Activated CD4-positive, CD25-positive, alpha-beta regulatory T cell treated with anti-CD3 and anti-CD28 coated beads, Interleukin-2, amount 50 U/mL, for 24 hours (primary cell): ENCODE measurements around the gene ASAP3.
A peak's percentile ranks its signal among the peaks of the same experiment; 100 is the strongest.

Experiments
- ATAC-seq, 2 donors: fragments of 150-1000 bp; cut with Tn5 transposase; one replicate each; pipeline ENCODE4 v1.10.0; 2021; ENCODE audit warnings: mild to moderate bottlenecking in 1 of 2, moderate library complexity in 1 of 2

The ASAP3 gene

DNA sequence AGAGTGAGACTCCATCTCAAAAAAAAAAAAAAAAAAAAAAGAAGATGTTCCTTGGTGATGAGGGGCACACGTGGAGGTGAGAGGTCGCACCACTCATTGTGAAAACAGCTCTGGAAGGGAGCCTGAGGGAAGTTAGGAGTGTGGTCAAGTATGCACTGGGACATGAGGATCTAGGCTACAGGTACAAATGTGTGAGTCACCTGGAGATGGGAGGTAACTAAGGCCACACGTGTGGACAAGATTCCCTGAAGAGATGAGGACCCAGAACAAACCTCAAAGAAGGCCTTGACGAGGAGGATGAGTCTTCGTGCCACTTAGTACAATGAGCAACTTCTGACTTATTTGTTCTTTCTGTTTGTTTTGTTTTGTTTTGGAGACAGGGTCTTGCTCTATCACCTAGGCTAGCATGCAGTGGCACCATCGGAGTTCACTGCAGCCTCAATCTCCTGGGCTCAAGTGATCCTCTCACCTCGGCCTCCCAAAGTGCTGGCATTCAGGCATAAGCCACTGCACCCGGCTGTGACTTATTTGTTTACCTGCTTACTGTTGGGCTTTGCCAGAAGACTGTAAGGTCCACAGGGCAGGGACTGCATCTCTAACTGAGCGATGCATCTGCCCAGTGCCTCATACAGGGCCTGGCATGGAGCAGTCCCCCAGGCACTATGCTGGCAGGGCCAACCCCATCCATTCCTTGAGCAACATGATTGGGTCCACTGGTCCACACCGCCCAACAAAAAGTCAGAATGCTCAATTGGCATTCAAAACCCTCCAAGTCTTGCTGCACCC lies 6.4 kb downstream of the ASAP3 start:
- ATAC-seq: no peak

DNA sequence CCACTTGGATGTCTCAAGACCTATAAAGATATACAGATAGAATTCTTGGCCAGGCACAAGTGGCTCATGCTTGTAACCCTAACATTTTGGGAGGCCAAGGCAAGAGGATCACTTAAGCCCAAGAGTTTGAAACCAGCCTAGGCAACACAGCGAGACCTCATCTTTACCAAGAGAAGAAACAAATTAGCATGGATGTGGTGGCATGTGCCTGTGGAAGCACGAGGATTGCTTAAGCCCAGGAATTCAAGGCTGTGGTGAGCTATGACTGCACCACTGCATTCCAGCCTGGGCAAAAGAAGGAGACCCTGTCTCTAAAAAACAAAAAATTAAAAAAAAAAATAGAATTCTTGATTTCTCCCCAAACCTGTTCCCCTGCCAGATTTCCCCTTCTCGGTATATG lies 8.3 kb downstream of the ASAP3 start:
- ATAC-seq: no peak

DNA sequence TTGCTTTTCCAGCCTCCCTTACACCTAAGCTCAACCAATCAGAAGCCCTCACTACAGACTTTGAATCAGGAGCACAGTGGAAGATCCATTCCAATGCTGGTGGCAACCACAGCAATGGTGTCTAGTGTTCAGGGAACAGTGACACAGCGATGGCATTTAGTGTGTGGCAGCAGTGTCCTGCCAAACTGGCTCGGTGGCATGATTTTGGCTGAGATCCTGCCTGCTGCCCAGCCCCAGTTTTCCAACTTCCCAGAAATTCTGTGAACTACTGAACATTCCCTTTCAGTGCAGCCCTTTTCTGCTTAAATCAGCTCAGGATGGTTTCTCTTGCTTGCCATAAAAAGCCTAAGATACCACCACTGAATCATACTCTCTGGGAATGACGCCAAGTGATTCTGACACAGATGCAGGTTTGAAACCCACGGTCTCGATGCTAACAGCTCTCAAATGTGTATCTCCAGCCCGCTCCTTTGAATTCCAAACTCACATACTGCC lies 8.8 kb downstream of the ASAP3 start:
- ATAC-seq: no peak

DNA sequence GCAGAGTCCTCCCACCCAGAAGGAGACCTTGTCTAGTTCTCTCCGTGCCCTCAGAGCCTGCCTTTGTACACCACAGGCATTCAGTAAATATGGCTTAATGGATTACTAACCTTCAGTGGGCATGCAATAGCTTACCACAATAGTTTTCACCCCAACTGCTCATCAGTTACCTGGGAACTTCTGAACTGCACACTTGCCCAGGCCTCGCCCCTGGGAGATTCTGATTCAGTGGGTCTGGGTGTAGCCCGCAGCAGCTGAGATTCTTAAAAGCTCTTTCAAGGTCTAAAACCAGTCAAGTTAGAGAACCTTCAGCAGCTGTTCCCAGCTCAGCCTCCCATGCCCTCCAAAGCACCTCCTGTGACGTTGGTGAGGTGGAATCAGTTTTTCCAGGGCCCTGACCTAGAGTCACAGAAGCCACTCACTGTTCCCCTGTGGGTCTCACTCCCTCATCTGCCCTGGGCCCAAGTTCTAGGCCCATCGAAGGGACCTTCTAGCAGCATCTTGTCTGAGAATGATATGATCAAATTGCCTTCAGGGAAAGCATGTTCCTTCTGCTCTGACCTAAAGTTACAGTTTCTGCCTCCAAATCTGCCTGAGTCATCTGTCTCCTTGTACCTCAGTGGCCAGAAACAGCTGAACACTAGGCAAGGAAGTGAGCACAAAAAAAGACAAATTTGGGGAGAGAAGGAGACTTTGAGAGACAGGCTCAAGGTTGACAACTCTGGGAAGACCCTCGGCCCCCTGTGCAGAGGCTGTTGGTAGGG lies 10.8 kb downstream of the ASAP3 start:
- no peak for ATAC-seq

DNA sequence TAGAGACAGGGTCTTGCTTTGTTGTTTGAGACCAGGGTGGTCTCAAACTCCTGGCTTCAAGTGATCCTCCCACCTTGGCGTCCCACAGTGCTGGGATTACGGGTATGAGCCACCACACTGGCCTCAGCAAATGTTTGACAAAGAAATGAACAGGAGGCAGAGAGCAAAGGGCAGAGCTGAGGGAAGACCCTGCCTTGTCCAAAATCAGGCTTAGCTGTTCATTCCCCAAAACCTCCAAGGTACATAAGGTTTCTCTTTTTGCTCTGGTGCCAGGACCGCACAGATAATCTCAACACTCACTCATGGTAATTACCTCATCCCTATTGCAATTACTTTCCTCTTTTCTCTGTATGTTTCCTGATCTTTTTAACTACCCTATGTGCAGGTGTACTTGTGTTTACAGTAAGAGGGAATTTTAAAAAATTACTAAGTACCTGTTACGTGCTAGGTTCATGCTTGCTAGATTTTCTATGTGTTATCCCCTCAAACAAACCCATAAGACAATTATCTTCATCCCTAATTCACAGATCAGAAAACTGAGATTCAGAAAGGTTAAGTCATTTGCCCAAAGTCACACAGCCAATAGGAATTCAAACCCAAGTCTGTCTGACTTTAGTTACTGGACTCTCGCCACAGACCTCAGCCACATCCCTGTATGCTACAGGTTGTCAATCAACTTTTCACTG lies 11.5 kb downstream of the ASAP3 start:
- no peak for ATAC-seq

DNA sequence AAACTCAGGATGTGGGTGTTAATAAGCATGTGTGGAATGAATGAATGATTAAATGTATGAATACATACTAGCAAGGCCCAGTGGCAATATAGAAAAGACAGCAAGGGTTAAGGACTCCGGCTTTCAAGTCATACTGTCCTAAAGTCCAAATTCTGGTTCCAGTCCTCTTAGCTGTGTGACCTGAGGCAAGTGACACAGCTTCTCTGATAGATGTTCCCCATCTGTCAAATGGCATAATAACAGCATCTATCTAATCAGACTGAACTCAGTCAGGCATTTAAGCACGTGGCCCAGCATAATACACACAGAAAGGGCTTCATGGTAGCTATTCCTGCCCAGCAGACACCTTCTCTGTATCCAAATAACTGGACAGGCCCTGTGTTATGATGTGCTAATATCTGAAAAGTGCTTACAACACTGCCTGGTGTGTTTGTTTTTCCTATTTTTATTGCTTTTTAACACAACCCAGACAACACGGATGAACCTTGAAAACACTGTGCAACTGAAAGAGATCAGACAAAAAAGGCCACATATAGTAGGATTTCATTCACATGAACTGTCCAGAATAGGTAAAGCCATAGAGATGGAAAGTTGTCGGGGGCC lies 12.4 kb downstream of the ASAP3 start:
- ATAC-seq: no peak

DNA sequence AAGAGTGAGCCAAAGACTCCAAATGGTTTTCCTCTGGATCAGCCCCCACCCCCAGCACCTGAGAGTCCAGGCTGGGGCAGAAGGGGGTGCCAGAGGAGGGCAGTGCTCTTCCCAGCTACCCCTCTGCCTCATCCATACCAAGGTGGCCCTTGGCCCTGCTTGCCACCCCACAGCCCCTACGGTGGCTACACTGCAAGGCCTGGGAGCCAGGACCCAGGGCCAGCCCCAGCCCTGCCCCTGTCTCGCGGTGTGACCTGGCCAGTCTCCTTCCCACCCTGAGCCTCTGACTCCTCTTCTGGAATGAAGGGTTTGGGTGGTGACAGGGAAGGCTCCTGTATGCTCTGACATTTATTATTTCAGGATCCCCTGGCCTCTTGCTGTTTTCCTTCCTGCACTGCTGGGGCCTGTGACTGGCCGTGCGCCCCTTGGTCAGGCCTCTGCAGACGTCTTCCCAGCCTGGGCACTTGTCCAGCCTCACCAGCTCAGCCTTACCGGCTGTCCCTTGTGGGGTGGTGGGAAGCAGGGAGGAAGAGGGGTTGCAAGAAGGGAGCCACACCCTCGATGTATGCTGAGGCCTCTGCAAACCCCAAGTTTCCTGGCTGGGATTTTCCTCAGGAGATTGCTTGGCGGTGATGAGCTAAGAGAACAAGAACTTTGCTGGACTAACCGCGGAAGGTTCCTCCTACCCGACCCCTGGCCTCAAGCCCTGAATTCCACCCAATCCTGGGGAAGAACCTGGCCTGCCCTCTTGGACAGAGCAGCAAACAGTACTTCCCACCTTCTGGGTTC lies 13.5 kb downstream of the ASAP3 start:
- no peak for ATAC-seq

DNA sequence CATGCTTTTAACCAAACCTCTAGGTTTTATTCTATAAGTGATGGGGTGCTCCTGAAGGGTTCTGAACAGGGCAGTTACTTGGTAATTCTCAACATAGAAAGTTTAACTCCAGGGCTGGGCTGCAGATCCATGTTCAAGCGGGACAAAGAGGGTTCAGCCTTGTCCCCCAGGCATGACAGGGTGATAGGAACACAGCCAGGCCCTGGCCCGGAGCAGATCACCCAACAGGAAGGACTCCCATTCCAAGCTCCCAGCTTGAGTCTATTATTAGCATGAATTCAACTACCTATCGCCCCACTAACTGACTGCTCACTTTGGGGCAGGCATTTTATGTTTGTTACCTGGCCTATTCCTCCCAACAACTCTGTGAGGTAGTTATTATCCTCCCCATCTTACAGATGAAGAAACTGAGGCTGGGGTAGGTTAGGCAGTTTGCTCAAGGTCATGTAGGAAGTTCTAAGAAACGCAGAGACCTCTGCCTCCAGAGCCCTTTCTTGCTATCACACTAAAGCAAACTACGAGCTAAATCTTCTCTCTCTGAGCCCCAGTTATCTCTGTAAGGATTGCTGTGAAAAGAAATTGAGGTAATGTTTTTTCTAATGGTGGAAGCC lies 14.5 kb downstream of the ASAP3 start:
- ATAC-seq: no peak

DNA sequence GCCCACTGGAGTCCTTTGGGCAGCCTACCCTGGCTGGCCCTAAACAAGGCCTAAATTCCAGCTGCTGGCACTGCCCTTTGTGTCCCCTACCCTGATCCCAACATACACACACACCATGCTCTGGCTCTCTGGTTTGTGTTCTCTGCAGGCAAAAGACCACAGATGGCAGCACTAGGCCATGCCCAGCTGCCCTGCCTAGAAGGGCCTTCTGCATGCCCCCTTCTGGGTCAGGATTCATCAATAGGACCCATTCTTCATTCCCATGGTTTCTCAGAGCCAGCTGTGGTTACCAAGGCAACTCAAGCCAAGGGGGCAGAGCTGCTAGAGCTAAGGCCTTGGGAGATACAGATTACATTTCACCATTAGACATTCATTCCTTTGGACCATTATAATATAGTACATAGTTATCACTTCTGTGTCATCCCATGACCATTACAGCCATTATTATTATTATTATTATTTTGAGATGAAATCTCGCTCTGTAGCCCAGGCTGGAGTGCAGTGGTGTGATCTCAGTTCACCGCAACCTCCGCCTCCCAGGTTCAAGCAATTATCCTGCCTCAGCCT lies 17.5 kb downstream of the ASAP3 start:
- no peak for ATAC-seq

DNA sequence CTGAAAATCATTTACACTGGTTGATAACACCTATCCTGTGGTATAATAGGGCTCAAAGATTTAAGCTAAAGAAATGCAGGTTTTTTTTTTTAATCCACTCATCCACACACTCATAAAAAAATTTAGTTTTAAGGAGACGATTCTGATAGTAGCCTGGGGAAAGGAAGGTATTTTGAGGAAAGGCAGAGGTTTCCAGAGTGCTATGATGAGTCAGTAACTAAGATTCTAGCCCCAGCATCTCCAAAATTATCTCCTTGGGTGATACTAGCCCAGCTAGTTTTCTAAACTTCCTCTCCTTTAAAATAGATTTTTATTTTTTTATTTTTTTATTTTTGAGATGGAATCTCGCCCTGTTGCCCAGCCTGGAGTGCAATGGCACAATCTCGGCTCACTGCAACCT lies 20.7 kb downstream of the ASAP3 start:
- ATAC-seq: no peak

DNA sequence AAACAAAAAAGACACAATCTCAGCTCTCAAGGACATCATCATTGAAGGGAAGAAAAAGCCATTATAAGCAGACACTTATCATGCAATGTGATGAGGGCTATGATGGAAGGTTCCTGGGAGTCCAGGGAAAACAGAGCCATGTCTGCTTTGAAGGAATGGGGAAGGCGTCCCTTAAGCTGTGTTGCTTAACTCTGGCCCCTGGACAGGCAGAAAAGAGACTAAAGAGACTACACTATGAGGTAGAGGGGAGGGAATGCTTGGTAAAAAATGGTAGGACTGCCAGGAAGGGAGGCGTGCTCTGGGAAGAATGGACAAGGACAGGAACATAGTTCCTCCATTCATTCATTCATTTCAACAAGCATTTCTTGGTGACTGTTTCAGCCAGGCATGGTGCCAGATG lies 21.2 kb downstream of the ASAP3 start:
- ATAC-seq: no peak

DNA sequence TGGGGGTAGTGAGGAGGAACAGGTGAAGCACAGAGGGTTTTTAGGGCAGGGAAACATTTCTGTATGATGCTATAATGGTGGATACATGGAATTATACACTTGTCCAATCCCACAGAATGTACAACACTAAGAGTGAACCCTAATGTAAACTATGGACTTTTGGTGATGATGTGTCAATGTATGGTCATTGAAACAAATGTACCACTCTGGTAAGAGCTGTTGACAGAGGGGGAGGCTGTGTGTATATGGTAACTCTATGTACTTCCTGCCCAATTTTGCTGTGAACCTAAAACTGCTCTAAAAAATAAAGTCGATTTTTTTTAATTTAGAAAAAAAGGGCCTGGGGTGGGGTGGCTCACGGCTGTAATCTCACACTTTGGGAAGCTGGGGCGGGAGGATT lies 22.9 kb downstream of the ASAP3 start:
- no peak for ATAC-seq

DNA sequence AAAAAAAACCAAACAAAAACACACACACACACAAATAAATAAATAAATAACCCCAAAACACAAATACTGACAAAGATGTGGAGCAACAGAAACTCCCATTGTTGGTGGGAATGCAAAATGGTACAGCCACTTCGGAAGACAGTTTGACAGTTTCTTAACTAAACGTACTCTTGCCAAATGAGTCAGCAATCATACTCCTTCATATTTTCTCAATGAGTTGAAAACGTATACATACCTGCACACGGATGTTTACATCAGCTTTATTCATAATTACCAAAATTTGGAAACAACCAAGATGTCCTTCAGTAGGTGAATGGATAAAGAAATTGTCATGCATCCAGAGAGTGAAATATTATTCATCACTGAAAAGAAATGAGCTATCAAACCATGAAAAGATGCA lies 23.5 kb downstream of the ASAP3 start:
- ATAC-seq: no peak

DNA sequence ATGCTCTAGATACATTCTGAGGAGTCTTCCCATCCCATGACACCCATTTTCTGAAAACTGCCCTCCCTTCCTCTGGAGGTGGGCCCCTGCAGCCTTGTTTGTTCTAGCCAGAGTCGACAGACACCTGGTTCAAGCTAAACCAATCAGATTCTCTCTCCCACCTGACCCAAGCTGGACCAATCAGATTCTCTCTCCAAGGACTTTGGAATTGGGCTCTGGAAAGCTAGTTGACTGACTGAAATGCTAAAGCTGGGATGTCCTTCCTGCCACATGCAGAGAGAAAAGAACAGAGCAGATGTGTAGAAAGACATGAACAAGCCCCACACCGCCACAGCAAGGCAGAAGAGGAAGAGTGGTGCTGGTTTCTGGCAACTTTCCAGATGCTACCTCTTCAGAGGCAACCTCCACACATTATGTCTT lies 24.6 kb downstream of the ASAP3 start:
- no peak for ATAC-seq

DNA sequence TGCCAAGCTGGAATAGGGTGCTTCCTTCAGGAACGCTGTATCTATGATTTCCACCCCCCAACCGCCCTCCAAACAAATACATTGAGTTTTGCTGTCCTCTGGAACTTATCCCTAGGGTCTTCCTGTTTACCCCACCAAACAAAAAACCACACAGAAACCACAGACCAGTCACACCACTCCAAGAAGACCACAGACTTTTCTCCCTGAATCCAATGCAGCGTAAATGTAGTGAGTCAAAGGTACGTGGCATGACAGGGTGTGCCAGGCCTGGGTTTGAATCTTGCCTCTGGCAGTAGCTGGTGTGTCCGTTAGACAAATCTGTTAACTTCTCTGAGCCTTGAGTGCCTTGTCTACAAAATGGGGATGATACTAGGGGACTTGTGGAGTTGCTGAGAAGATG lies 27.8 kb downstream of the ASAP3 start:
- no peak for ATAC-seq

DNA sequence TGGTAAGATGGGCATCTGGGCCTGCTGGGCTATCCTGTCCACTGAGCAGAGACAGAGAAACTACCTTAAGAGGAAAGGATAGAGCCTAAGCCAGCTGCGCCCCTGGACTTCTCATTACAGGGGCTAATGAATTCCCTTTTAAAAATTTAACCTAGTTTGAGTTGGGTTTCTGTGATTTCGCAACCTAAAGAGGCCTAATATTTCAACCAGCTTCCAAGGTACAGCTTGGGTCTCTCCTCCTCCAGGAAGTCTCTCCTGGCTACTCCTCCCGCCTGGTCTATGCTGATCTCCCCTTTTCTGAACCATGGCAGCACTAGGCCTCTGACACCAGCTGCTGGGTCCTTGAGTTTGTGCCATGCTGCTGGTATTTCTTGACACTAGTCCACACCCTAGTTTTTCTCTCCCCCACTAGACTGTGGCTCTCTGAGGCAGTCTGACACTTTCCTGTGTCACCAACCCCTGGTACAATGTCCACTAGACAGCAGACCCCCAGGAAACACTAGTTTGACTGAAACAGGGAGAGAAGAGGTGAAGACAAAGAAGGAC lies 30.5 kb downstream of the ASAP3 start:
- no peak for ATAC-seq

DNA sequence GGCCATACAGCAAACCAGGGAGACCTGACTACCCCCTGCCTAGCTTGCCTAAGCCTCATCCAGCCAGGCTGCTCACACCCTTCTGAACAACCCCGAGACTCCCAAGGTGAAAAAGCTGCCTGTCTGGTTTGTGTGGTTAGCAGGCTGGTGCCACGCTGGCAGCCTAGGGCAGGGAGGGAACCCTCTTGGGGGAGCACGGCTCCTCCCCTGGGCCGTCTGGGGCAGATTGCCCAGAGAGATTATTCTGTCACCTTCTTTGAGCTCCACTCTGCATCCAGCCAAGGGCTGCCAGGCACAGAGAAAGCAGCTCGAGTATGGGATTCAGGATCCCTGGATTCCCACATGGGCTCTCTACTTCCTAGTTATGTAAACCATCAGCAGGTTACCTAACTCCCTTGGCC lies 32.0 kb downstream of the ASAP3 start:
- ATAC-seq: peak in 1 of 2 donors; percentile 27

DNA sequence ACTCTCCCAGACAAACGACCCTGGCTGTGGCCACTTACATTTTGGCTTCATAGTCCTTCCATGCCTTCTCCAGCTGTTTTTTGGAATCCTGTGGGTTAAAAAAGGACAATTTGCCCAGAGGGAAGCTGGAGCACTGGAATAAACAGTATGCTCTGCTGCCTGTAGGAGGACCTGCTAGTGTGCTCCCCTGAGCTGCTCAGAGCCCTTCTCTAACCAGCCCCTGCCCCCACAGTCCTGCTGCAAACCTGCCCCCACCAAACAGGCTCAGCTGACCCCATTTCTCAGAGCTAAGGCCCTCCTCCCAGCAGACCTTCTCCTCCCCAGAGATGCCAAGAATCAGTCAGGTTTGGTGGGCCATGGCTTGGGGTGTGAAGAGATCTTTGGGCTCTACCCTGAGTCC lies 32.5 kb downstream of the ASAP3 start:
- no peak for ATAC-seq

DNA sequence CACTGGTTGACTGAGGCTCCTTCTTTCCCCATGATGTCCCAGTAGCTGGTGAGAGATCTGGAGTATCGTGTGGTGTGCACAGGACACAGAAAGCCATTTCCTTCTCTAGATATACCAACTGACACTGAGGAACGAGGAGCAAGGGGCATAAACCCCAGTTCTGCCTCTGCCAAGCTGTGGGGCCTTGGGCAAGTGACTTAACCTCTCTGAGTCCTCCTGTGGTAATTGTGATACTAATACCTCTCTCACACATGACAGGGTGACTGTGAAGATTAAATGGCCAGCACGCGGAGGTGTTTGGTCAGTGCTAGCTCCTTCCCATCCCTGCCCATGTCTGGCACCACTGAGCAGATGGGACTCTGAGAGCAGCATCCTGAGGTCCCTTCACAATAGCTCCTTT lies 33.1 kb downstream of the ASAP3 start:
- ATAC-seq: no peak

DNA sequence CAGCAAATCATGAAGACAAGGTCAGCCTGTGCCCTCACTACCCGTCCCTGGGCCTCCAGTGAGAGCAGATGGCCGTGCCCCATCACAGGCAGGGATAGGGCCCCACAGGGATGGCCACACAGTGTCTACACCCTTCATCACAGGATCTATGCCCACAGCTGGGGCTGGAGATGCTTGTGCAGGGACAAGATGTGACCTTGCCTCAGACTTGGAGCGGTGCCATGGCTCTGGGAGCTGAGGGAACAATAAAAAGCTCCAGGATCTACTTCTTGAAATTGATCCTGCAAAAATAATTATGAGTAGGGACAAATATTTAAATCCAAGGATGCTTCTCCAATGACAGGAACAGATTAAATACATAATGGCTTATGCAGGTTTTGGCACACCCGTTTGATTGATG lies 34.0 kb downstream of the ASAP3 start:
- no peak for ATAC-seq

DNA sequence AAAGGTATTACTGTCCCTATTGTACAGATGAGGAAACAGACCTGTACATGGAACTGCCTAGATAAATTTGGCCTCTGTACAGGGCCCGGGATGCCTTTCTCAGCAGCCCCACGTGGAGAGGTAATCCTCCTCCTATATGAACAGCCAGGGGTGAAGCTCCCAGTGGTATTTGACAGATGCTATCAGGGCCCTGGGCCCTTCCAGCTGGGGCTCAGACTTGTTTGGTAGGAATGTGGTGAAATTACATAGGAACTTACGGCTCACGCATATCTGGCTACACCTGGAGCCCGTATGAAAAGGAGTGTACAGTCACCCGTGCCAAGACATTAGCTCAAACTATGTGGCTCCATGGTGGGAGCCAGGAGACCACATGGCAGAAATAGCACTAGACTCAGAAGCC lies 34.7 kb downstream of the ASAP3 start:
- ATAC-seq: no peak
